Neural cell (in vitro differentiated cells): ENCODE data around the gene CYP4Z1.
"Not testable (repeated sequence)": the region's sequence is repeated elsewhere in the genome, so short reads cannot be mapped to it uniquely, and the experiment has no call there.

Experiments
- POLR2AphosphoS5 ChIP-seq: IDR thresholded peaks from 2 replicates; pipeline ENCODE4 v1.6.1; 2012
- SMC3 ChIP-seq: fragments of 450-650 bp; conservative IDR thresholded peaks from 2 replicates; pipeline ENCODE4 v1.6.1; 2014; ENCODE audit warnings: antibody characterized with exemption, mild to moderate bottlenecking, moderate library complexity; ENCODE audit not compliant: poor library complexity
- TAF1 ChIP-seq: IDR thresholded peaks from 2 replicates; pipeline ENCODE4 v1.6.1; 2012; ENCODE audit warnings: low read depth
- TF ChIP-seq, protein P1 (sequence below): fragments of 450-650 bp; IDR thresholded peaks from 2 replicates; pipeline ENCODE4 v1.5.1; 2014; ENCODE audit warnings: antibody characterized with exemption, mild to moderate bottlenecking, moderate library complexity; ENCODE audit not compliant: poor library complexity, severe bottlenecking

DNA sequence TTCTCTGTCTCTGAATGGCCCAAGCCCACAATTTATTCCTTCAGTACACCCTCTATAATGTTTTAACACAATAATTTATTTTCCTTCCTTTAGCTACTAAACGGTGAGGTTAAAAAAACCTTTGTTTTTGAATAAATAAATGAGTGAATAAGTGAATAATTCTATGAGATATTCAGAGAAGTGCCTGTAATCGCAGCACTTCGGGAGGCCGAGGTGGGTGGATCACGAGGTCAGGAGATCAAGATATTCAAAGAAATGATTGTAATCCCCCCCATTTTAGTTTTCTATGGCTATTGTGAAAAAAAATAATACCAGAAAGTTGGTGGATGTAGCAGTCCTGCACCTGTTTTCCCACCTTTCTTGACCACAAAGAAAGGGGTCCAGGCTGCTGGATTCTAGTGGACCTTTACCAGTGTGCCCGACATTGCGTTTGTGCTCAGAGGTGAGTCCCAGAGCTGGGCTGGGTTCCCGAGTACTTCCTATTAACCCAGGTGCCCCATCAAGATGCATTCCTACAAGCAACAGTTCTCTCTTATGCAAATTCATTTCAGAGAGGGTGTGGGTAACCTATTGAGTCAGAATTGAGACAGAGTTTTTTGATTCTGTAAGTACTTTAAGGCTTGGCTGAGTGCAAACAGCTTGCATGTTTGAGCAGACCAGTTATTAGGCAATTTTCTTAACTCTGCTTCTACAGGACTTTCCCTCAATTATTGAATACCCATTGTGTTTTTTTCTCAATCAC is 62.6 kb downstream of the CYP4Z1 start:
- TF ChIP-seq, protein P1, sequence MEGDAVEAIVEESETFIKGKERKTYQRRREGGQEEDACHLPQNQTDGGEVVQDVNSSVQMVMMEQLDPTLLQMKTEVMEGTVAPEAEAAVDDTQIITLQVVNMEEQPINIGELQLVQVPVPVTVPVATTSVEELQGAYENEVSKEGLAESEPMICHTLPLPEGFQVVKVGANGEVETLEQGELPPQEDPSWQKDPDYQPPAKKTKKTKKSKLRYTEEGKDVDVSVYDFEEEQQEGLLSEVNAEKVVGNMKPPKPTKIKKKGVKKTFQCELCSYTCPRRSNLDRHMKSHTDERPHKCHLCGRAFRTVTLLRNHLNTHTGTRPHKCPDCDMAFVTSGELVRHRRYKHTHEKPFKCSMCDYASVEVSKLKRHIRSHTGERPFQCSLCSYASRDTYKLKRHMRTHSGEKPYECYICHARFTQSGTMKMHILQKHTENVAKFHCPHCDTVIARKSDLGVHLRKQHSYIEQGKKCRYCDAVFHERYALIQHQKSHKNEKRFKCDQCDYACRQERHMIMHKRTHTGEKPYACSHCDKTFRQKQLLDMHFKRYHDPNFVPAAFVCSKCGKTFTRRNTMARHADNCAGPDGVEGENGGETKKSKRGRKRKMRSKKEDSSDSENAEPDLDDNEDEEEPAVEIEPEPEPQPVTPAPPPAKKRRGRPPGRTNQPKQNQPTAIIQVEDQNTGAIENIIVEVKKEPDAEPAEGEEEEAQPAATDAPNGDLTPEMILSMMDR: not testable (repeated sequence)
- TF ChIP-seq TAF1, POLR2AphosphoS5, SMC3: not testable (repeated sequence)
